K562 (cell line): Measurements from ENCODE around the gene CDIPT. TPM values are rescaled to one million over a fixed set of nuclear protein-coding genes. Genes with fewer than 3 reads are reported as not detected.

Source experiments
- ELF4 ChIP-seq: fragments of 450-650 bp; formaldehyde crosslinking; IDR thresholded peaks from 2 replicates; pipeline ENCODE4 v1.4.0; 2022; ENCODE audit warnings: missing genetic modification characterization
- FOXM1 ChIP-seq, 2 experiments: fragments of 450-650 bp in 1 of 2; sonication (generic) in 1 of 2; formaldehyde crosslinking in 1 of 2; IDR thresholded peaks; 2 replicates each; pipeline versions ENCODE4 v1.6.1 to v1.9.0; 2017 to 2022; ENCODE audit warnings: low read depth in 2 of 2, mild to moderate bottlenecking in 2 of 2, missing genetic modification reagents in 1 of 2, moderate library complexity in 1 of 2
- MNT ChIP-seq, 2 experiments: fragments of 450-650 bp; conservative IDR thresholded peaks; 2 replicates each; pipeline ENCODE4 v1.6.1; 2017; ENCODE audit warnings: mild to moderate bottlenecking in 2 of 2, moderate library complexity in 2 of 2
- MYC ChIP-seq, 2 experiments: fragments of 250-450 bp in 1 of 2; sonication (Bioruptor Pico) in 1 of 2; IDR thresholded peaks; 2 replicates each; pipeline versions ENCODE4 v1.5.1 to v1.6.1; 2012 to 2021; ENCODE audit warnings: low read depth in 2 of 2, borderline replicate concordance in 1 of 2, improper control_type of control experiment in 1 of 2, low read length in 1 of 2, mild to moderate bottlenecking in 1 of 2, moderate library complexity in 1 of 2
- NR2C2 ChIP-seq, 2 experiments: fragments of 200-800 bp in 1 of 2; sonication (Bioruptor generic) in 1 of 2; sonication (generic) in 1 of 2; formaldehyde crosslinking in 1 of 2; IDR thresholded peaks; 2 replicates each; pipeline versions ENCODE4 v1.6.1 to v1.8.0; 2016 to 2022; ENCODE audit warnings: mild to moderate bottlenecking in 1 of 2, missing compliant biosample characterization in 1 of 2, missing genetic modification characterization in 1 of 2, missing genetic modification reagents in 1 of 2
- REST ChIP-seq, 2 experiments: fragments of 450-650 bp; formaldehyde crosslinking in 1 of 2; IDR thresholded peaks; 2 replicates each; pipeline versions ENCODE4 v1.4.0 to v1.6.1; 2014 to 2020; ENCODE audit warnings: mild to moderate bottlenecking in 2 of 2, borderline replicate concordance in 1 of 2, low read depth in 1 of 2
- RFX7 ChIP-seq: fragments of 250-450 bp; sonication (Bioruptor Pico); IDR thresholded peaks from 2 replicates; pipeline ENCODE4 v1.5.1; 2021; ENCODE audit warnings: mild to moderate bottlenecking
- ZNF395 ChIP-seq: fragments of 200-800 bp; sonication (Bioruptor generic); IDR thresholded peaks from 2 replicates; pipeline ENCODE4 v1.6.1; 2017; ENCODE audit warnings: missing genetic modification characterization, missing compliant biosample characterization
- polyA plus RNA-seq, 8 experiments: library from polyadenylated mRNA; depleted of rRNA in 4 of 8; stranded (reverse) in 5 of 8; unstranded in 3 of 8; fragments of >200 nt; fragmentation: Nextera tagmentation in 2 of 8; fragmentation: Illumina TruSeq in 1 of 8; extraction: Ambion mirVana in 2 of 8; extraction: Trizol in 1 of 8; gene quantifications; 2 replicates each; pipeline versions ENCODE4 v1.2.1 to v1.2.3, GENCODE V29; 2011 to 2014; ENCODE audit warnings: inconsistent platforms in 1 of 8, missing spikeins in 1 of 8
- total RNA-seq, 7 experiments: library from RNA; depleted of rRNA in 6 of 7; stranded (reverse); fragments of >200 nt in 6 of 7; fragmentation: Illumina TruSeq in 2 of 7; extraction: Trizol in 2 of 7; gene quantifications; 2 replicates each; pipeline versions ENCODE4 v1.2.1 to v1.2.3, GENCODE V29; 2011 to 2021; ENCODE audit warnings: low replicate concordance in 1 of 7
- TF ChIP-seq, protein P1 (sequence below), 2 experiments: fragments of 450-650 bp in 1 of 2; sonication (generic) in 1 of 2; formaldehyde crosslinking in 1 of 2; IDR thresholded peaks in 1 of 2; conservative IDR thresholded peaks in 1 of 2; 2 replicates each; pipeline versions ENCODE4 v1.6.1 to v1.8.1; 2016 to 2023; ENCODE audit warnings: mild to moderate bottlenecking in 2 of 2, moderate library complexity in 2 of 2, inconsistent platforms in 1 of 2, missing genetic modification reagents in 1 of 2

Gene CDIPT
- total and polyA plus RNA-seq, 9 of the 15 experiments (the other 6 are each of a cell fraction or from before 2014, with no cell fraction given) = 1.3 to 37.0 (median 23.0) TPM

- TF ChIP-seq ELF4 = peak; percentile 58; the same call in 1 of the 2 replicates
- TF ChIP-seq, protein P1, sequence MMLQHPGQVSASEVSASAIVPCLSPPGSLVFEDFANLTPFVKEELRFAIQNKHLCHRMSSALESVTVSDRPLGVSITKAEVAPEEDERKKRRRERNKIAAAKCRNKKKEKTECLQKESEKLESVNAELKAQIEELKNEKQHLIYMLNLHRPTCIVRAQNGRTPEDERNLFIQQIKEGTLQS (IDR thresholded peaks at IDR 0.05) = peak; percentile 70
- TF ChIP-seq, protein P1 (CRISPR knock-in tag; conservative IDR thresholded peaks at IDR 0.05) = no peak
- TF ChIP-seq FOXM1 (IDR thresholded peaks at IDR 0.05; ENCODE audit: low read depth) = no peak
- peak; percentile 96 for TF ChIP-seq FOXM1 (CRISPR knock-in tag; IDR thresholded peaks at IDR 0.05; ENCODE audit: low read depth)
- TF ChIP-seq ZNF395 = peak; percentile 82; the same call in 1 of the 2 replicates
- TF ChIP-seq MNT (conservative IDR thresholded peaks at IDR 0.05) = peak in 1 of 2 experiments; percentile 60; a peak in 3 of 4 replicates
- no peak; the same call in 1 of the 2 replicates for TF ChIP-seq REST (IDR thresholded peaks at IDR 0.05; ENCODE audit: borderline replicate concordance)
- peak; percentile 99; the same call in 1 of the 2 replicates for TF ChIP-seq REST (CRISPR knock-in tag; IDR thresholded peaks at IDR 0.05; ENCODE audit: low read depth)
- TF ChIP-seq MYC (IDR thresholded peaks at IDR 0.05; ENCODE audit: low read depth, low read length) = no peak
- no peak for TF ChIP-seq MYC (CRISPR knock-in tag; IDR thresholded peaks at IDR 0.05; ENCODE audit: borderline replicate concordance, low read depth)
- 0 out of 2 replicates have a peak, but pooled peaks have one; percentile 66 for TF ChIP-seq NR2C2 (CRISPR knock-in tag; IDR thresholded peaks at IDR 0.05)
- no peak for TF ChIP-seq NR2C2 (tag; IDR thresholded peaks at IDR 0.05)
- no peak for TF ChIP-seq RFX7 (CRISPR knock-in tag)
Measured at GRCh38 chr16:29900102-29900887, 37.3 kb upstream of the CDIPT start, which contains the start of gene ASPHD1 (continued).
